ENCODE results near the gene FOXO6.

The FOXO6 gene

GRCh38 chr1:41360074-41360785 is 1.0 kb upstream of the FOXO6 start:
- Histone ChIP-seq H3K9me3 (no peaks in the 10 kb centered on the region), H3K4me3 (ENCODE audit: low read depth in 1 of 2, low read length in 1 of 2) (peak overlapping the region; percentile 66), H3K27ac (no peak overlapping the region), H3K4me1 (ENCODE audit: control insufficient read depth in 1 of 2, insufficient read depth in 1 of 2, low read depth in 1 of 2, low read length in 1 of 2) (peaks cover 9 to 15% of the 10 kb centered on the region in 2 experiments), H3K36me3 (no peaks in the 10 kb centered on the region), H3K27me3 (peaks cover 96% of the 10 kb centered on the region)
- TF ChIP-seq CTCF (IDR thresholded peaks at IDR 0.05), result no peak

GRCh38 chr1:41361495-41362356 is 492 bp downstream of the FOXO6 start:
- TF ChIP-seq CTCF (IDR thresholded peaks at IDR 0.05), result no peak
- Histone ChIP-seq H3K4me3 (ENCODE audit: low read depth in 1 of 2, low read length in 1 of 2) (peak overlapping the region; percentile 66), H3K9me3 (no peaks in the 10 kb centered on the region), H3K4me1 (ENCODE audit: control insufficient read depth in 1 of 2, insufficient read depth in 1 of 2, low read depth in 1 of 2, low read length in 1 of 2) (peaks cover 9 to 20% of the 10 kb centered on the region in 2 experiments), H3K36me3 (no peaks in the 10 kb centered on the region), H3K27me3 (peaks cover 99% of the 10 kb centered on the region), H3K27ac (peak overlapping the region; percentile 69)

GRCh38 chr1:41362357-41362721 is 1.1 kb downstream of the FOXO6 start:
- Histone ChIP-seq H3K4me1 (ENCODE audit: control insufficient read depth in 1 of 2, insufficient read depth in 1 of 2, low read depth in 1 of 2, low read length in 1 of 2) (peaks cover 9 to 20% of the 10 kb centered on the region in 2 experiments), H3K9me3 (no peaks in the 10 kb centered on the region), H3K27me3 (peaks cover 99% of the 10 kb centered on the region), H3K27ac (no peak overlapping the region), H3K36me3 (no peaks in the 10 kb centered on the region), H3K4me3 (ENCODE audit: low read depth in 1 of 2, low read length in 1 of 2) (peak overlapping the region in 1 of 2 experiments; percentile 66)
- no peak for TF ChIP-seq CTCF (IDR thresholded peaks at IDR 0.05)

- Histone ChIP-seq H3K27me3 (peaks cover 99% of the 10 kb centered on the region), H3K4me3 (ENCODE audit: low read depth in 1 of 2, low read length in 1 of 2) (no peak overlapping the region), H3K36me3 (no peaks in the 10 kb centered on the region), H3K9me3 (no peaks in the 10 kb centered on the region), H3K27ac (no peak overlapping the region), H3K4me1 (ENCODE audit: control insufficient read depth in 1 of 2, insufficient read depth in 1 of 2, low read depth in 1 of 2, low read length in 1 of 2) (peaks cover 9 to 20% of the 10 kb centered on the region in 2 experiments)
- TF ChIP-seq CTCF (IDR thresholded peaks at IDR 0.05), result no peak
Measured at GRCh38 chr1:41362749-41363590, 1.7 kb downstream of the FOXO6 start.

GRCh38 chr1:41363591-41364320 is 2.5 kb downstream of the FOXO6 start:
- no peak for TF ChIP-seq CTCF (IDR thresholded peaks at IDR 0.05)
- peaks cover 99% of the 10 kb centered on the region for H3K27me3 ChIP-seq
- H3K4me3 ChIP-seq (ENCODE audit: low read depth in 1 of 2, low read length in 1 of 2), result no peak overlapping the region
- no peaks in the 10 kb centered on the region for H3K36me3 ChIP-seq
- no peaks in the 10 kb centered on the region for H3K9me3 ChIP-seq
- peaks cover 9 to 20% of the 10 kb centered on the region in 2 experiments for H3K4me1 ChIP-seq (ENCODE audit: control insufficient read depth in 1 of 2, insufficient read depth in 1 of 2, low read depth in 1 of 2, low read length in 1 of 2)
- H3K27ac ChIP-seq, result no peak overlapping the region

Data from neutrophil (primary cell).